GM12878 (cell line): ENCODE measurements around the gene RIMBP2. TPM values are rescaled to one million over a fixed set of nuclear protein-coding genes. Genes with fewer than 3 reads are reported as not detected.

ENCODE experiments used
- ATAC-seq: fragments of 200-7000 bp; cut with Tn5 transposase; 3 replicates; pipeline ENCODE4 v1.9.1; 2020; ENCODE audit warnings: mild to moderate bottlenecking, moderate library complexity
- BruUV-seq: library from RNA; stranded (reverse); fragments of 400-500 nt; replicated peaks from 2 replicates; lab custom pipeline; 2021; lab: Mats Ljungman, UMichigan
- CTCF ChIA-PET: fragments of 300-600 bp; sonication (Branson Sonifier 250); formaldehyde crosslinking; extraction: SDS; loops from one replicate; lab custom pipeline; 2021; ENCODE audit warnings: inconsistent platforms; lab: Yijun Ruan, JAX
- POLR2A ChIA-PET: fragments of 350-600 bp; formaldehyde crosslinking; extraction: SDS; loops from one replicate; lab custom pipeline; 2021; ENCODE audit warnings: inconsistent platforms; lab: Charles Lee
- RAD21 ChIA-PET: fragments of 300-600 bp; sonication (Branson Sonifier 250); formaldehyde crosslinking; loops from one replicate; lab custom pipeline; 2023; ENCODE audit warnings: antibody characterized with exemption; ENCODE audit not compliant: unreplicated experiment; lab: Charles Lee
- SMC1A ChIA-PET: fragments of 300-600 bp; sonication (Branson Sonifier 250); formaldehyde crosslinking; loops from one replicate; lab custom pipeline; 2023; ENCODE audit not compliant: unreplicated experiment, uncharacterized antibody; lab: Charles Lee
- DNase-seq: peaks from one replicate; pipeline ENCODE4 v3.0.0-alpha.2; 2011; ENCODE audit warnings: low read depth, low spot score
- FAIRE-seq: peaks from 3 replicates; lab custom pipeline; 2011; peaks lifted over from hg19 to GRCh38; lab: Jason Lieb, UNC
- H2AFZ ChIP-seq: 2 replicates; pipeline ENCODE4 v1.6.0; 2011; ENCODE audit warnings: low read depth, low read length, control low read depth; ENCODE audit not compliant: control insufficient read depth
- H3K27ac ChIP-seq: 2 replicates; pipeline ENCODE4 v1.5.1; 2011; ENCODE audit warnings: control low read depth; ENCODE audit not compliant: control insufficient read depth, insufficient read depth
- H3K27me3 ChIP-seq, 2 experiments: replicated peaks in 1 of 2; 2 replicates each; pipeline versions ENCODE4 v1.6.0 to v1.6.1; 2011; ENCODE audit warnings: low read length in 1 of 2; ENCODE audit not compliant: control insufficient read depth in 2 of 2, insufficient read depth in 2 of 2
- H3K36me3 ChIP-seq, 2 experiments: 2 replicates each; pipeline ENCODE4 v1.5.1; 2011; ENCODE audit warnings: low read length in 1 of 2; ENCODE audit not compliant: control insufficient read depth in 2 of 2, insufficient read depth in 2 of 2
- H3K4me1 ChIP-seq: 2 replicates; pipeline ENCODE4 v1.6.1; 2011; ENCODE audit warnings: mild to moderate bottlenecking, low read length, moderate library complexity, mixed read lengths; ENCODE audit not compliant: control insufficient read depth, insufficient read depth
- H3K4me2 ChIP-seq: 2 replicates; pipeline ENCODE4 v1.6.0; 2011; ENCODE audit warnings: control low read depth; ENCODE audit not compliant: control insufficient read depth, insufficient read depth
- H3K4me3 ChIP-seq: fragments of 200-600 bp; sonication (generic); 2 replicates; pipeline ENCODE4 v1.5.1; 2016
- H3K79me2 ChIP-seq: 2 replicates; pipeline ENCODE4 v1.6.0; 2011; ENCODE audit warnings: low read length; ENCODE audit not compliant: control insufficient read depth, insufficient read depth
- H3K9ac ChIP-seq: 2 replicates; pipeline ENCODE4 v1.8.0; 2011; ENCODE audit warnings: low read length, control low read depth, mixed read lengths; ENCODE audit not compliant: control insufficient read depth, insufficient read depth
- H3K9me3 ChIP-seq: replicated peaks from 3 replicates; pipeline ENCODE4 v1.5.1; 2011; ENCODE audit warnings: mild to moderate bottlenecking, low read length; ENCODE audit not compliant: control insufficient read depth, insufficient read depth
- H4K20me1 ChIP-seq: 2 replicates; pipeline ENCODE4 v1.6.0; 2011; ENCODE audit not compliant: control insufficient read depth, insufficient read depth
- CREB1 ChIP-seq: IDR thresholded peaks from 2 replicates; pipeline ENCODE4 v1.6.1; 2012; ENCODE audit warnings: low read depth, mild to moderate bottlenecking, inconsistent platforms
- HDAC2 ChIP-seq: fragments of 200-600 bp; sonication (generic); IDR thresholded peaks from 2 replicates; pipeline ENCODE4 v1.6.1; 2017
- NBN ChIP-seq: fragments of 450-650 bp; IDR thresholded peaks from 2 replicates; pipeline ENCODE4 v1.6.1; 2016
- POLR2AphosphoS2 ChIP-seq: IDR thresholded peaks from 2 replicates; pipeline ENCODE4 v1.6.1; 2011; ENCODE audit warnings: low read depth, mild to moderate bottlenecking, low read length, improper control_type of control experiment, moderate library complexity
- POU2F2 ChIP-seq: IDR thresholded peaks from 3 replicates; pipeline ENCODE4 v1.6.1; 2011; ENCODE audit warnings: low read depth, mild to moderate bottlenecking, low read length, borderline replicate concordance
- SMARCA5 ChIP-seq: fragments of 450-650 bp; IDR thresholded peaks from 2 replicates; pipeline ENCODE4 v1.6.1; 2017; ENCODE audit warnings: mild to moderate bottlenecking
- SP1 ChIP-seq: IDR thresholded peaks from one replicate; pipeline ENCODE4 v1.6.1; 2011; ENCODE audit warnings: low read depth, low read length
- STAT3 ChIP-seq: IDR thresholded peaks from 2 replicates; pipeline ENCODE4 v1.6.1; 2011; ENCODE audit warnings: low read depth, low read length, improper control_type of control experiment
- WGBS: methylation state at CpG from one replicate; pipeline ENCODE4 v1.1.6; 2016; ENCODE audit warnings: low lambda C conversion rate; ENCODE audit not compliant: insufficient replicate concordance, insufficient coverage; ENCODE audit errors: missing lambda C conversion rate; 5-methylcytosine and 5-hydroxymethylcytosine counted together
- in situ Hi-C: fragments of 300-500 bp; cut with MboI; formaldehyde crosslinking; loops from 9 replicates; pipeline ENCODE4 v1.14.3; 2018; ENCODE audit warnings: mixed read lengths
- intact Hi-C: fragments of 100-400 bp; cut with micrococcal nuclease; formaldehyde crosslinking; loops from one replicate; pipeline ENCODE4 v1.14.2; 2022; ENCODE audit not compliant: unreplicated experiment
- polyA plus RNA-seq, 11 experiments: library from polyadenylated mRNA; depleted of rRNA in 4 of 11; unstranded in 6 of 11; stranded (reverse) in 5 of 11; fragments of >200 nt; fragmentation: Nextera tagmentation in 4 of 11; fragmentation: Illumina TruSeq in 1 of 11; extraction: Ambion mirVana in 4 of 11; extraction: Trizol in 1 of 11; gene quantifications; 1 replicate in 1 of 11; 2 replicates in 10 of 11; pipeline versions ENCODE4 v1.2.1 to v1.2.3, GENCODE V29; 2011 to 2016; ENCODE audit warnings: inconsistent platforms in 2 of 11, missing spikeins in 2 of 11, low read depth in 1 of 11
- total RNA-seq, 4 experiments: library from RNA; depleted of rRNA in 3 of 4; stranded (reverse); fragments of >200 nt in 3 of 4; fragmentation: Illumina TruSeq in 1 of 4; extraction: Trizol in 1 of 4; gene quantifications; 2 replicates each; pipeline versions ENCODE4 v1.2.1 to v1.2.3, GENCODE V29; 2013 to 2021
- TF ChIP-seq, protein P1 (sequence below): fragments of 450-650 bp; IDR thresholded peaks from 2 replicates; pipeline ENCODE4 v1.6.1; 2016; ENCODE audit warnings: mild to moderate bottlenecking
- TF ChIP-seq, protein P2 (sequence below): fragments of 150-350 bp; IDR thresholded peaks from 2 replicates; pipeline ENCODE4 v1.6.1; 2014; ENCODE audit warnings: mild to moderate bottlenecking, low read depth, low read length
- TF ChIP-seq, protein P3 (sequence below): fragments of 450-650 bp; formaldehyde crosslinking; IDR thresholded peaks from 2 replicates; pipeline ENCODE4 v1.4.0; 2022; ENCODE audit warnings: mild to moderate bottlenecking, moderate library complexity

RIMBP2 gene
- total and polyA plus RNA-seq, 10 of the 15 experiments (the other 5 are each of a cell fraction or from before 2014, with no cell fraction given), result 0.04 to 2.9 (median 0.07) TPM; not detected in 1

DNA sequence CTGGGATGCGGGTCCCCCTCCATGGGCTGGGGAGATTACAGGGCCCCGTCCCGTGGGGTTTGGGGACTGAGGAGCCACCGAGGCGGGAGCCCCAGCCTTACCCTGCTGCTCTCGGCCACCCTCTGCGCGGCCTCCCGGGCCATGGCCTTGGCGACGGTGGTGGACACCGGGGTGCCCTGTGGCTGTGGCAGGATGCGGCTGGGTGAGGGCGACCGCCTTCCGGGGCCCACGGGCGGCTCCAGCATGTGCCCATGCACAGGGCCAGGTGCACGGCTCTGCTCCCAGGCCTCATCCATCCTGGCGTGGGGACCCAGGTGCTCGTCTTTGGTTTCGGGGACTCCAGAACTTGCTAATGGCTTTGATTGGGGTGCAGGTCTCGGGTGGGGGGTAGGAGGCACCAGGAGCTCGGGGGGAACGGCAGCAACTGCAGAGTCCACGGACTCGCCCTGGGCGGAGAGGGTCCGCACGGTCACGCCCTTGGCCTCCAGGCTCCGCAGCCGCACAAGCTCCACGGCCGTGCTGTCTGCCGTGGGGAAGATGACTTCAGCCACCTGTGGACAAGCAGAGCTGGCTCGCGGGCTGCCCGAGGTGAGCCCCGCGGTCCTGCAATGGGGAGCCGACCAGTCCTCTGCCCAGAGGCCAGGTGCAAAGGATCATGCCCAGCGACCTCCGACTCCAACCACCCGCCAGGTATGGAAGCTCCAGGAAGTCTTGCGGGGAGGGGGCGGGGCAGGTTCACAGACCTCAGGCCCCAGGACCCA is 279.2 kb downstream of the RIMBP2 start:
- in situ Hi-C loops (no loop called here), intact Hi-C loops (no loop called here)
- no peak overlapping the region for H3K4me2 ChIP-seq
- SMC1A ChIA-PET, result no interaction called here
- CTCF ChIA-PET, result no interaction called here
- no peaks in the 10 kb centered on the region for H3K79me2 ChIP-seq
- no peak overlapping the region for H3K4me3 ChIP-seq
- H3K27me3 ChIP-seq, result no peaks in the 10 kb centered on the region
- no peak for DNase-seq
- no peaks in the 10 kb centered on the region for H4K20me1 ChIP-seq
- TF ChIP-seq STAT3 (no peak), POU2F2 (no peak), SP1 (no peak), SMARCA5 (no peak), CREB1 (no peak)
- TF ChIP-seq, all 136 proteins: peak for 0
- Histone ChIP-seq H3K4me1 (no peaks in the 10 kb centered on the region), H3K36me3 (no peaks in the 10 kb centered on the region; a peak in 1 of 4 replicates), H3K9me3 (no peaks in the 10 kb centered on the region; the same call in 2 of the 3 replicates), H2AFZ (no peak overlapping the region), H3K27ac (no peak overlapping the region), H3K9ac (no peak overlapping the region)
- BruUV-seq, result no TSS peak
- FAIRE-seq (no peak), ATAC-seq (no peak)
- ChIA-PET POLR2A (no interaction called here), RAD21 (no interaction called here)
- WGBS, result 72% methylated on average over 43 of the region's 47 CpGs

DNA sequence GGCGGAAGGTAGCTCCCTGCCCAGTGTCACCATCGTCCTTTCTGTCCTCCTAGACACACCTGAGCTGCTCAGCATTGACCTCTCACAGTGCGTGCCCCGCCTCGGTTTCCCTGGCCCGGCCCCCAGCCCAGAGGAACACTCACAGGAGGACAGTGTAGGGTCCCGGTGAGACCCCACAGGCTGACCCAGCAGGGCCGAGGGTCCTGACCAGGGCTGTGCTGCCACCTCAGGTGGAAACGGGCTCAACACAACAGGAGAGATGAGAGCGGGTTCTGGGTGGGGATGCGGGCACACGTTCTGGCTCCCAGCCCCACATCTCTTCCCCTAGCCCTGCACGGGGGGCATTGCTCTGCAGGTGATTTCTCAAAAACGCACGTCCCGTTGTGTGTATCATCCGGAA is 280.3 kb downstream of the RIMBP2 start:
- H3K79me2 ChIP-seq, result no peaks in the 10 kb centered on the region
- RAD21 ChIA-PET, result no interaction called here
- BruUV-seq, result no TSS peak
- no peaks in the 10 kb centered on the region; the same call in 2 of the 3 replicates for H3K9me3 ChIP-seq
- no peak for FAIRE-seq
- SMC1A ChIA-PET, result no interaction called here
- ATAC-seq, result no peak
- no peak overlapping the region for H3K9ac ChIP-seq
- no peaks in the 10 kb centered on the region; a peak in 1 of 4 replicates for H3K36me3 ChIP-seq
- POLR2A ChIA-PET, result no interaction called here
- in situ Hi-C loops, result no loop called here
- CTCF ChIA-PET, result no interaction called here
- H3K4me3 ChIP-seq, result no peak overlapping the region
- DNase-seq, result no peak
- H3K27me3 ChIP-seq, result no peaks in the 10 kb centered on the region
- intact Hi-C loops, result no loop called here
- H4K20me1 ChIP-seq, result no peaks in the 10 kb centered on the region
- H3K27ac ChIP-seq, result no peak overlapping the region
- H3K4me2 ChIP-seq, result no peak overlapping the region
- no peak overlapping the region for H2AFZ ChIP-seq
- no peaks in the 10 kb centered on the region for H3K4me1 ChIP-seq
- 48% methylated on average over 17 of the region's 17 CpGs for WGBS
- TF ChIP-seq POU2F2 (no peak), HDAC2 (no peak), NBN (no peak), POLR2AphosphoS2 (no peak)
- TF ChIP-seq, protein P1, sequence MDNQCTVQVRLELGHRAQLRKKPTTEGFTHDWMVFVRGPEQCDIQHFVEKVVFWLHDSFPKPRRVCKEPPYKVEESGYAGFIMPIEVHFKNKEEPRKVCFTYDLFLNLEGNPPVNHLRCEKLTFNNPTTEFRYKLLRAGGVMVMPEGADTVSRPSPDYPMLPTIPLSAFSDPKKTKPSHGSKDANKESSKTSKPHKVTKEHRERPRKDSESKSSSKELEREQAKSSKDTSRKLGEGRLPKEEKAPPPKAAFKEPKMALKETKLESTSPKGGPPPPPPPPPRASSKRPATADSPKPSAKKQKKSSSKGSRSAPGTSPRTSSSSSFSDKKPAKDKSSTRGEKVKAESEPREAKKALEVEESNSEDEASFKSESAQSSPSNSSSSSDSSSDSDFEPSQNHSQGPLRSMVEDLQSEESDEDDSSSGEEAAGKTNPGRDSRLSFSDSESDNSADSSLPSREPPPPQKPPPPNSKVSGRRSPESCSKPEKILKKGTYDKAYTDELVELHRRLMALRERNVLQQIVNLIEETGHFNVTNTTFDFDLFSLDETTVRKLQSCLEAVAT, result no peak
- TF ChIP-seq, protein P2, sequence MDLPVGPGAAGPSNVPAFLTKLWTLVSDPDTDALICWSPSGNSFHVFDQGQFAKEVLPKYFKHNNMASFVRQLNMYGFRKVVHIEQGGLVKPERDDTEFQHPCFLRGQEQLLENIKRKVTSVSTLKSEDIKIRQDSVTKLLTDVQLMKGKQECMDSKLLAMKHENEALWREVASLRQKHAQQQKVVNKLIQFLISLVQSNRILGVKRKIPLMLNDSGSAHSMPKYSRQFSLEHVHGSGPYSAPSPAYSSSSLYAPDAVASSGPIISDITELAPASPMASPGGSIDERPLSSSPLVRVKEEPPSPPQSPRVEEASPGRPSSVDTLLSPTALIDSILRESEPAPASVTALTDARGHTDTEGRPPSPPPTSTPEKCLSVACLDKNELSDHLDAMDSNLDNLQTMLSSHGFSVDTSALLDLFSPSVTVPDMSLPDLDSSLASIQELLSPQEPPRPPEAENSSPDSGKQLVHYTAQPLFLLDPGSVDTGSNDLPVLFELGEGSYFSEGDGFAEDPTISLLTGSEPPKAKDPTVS, result no peak
- TF ChIP-seq, protein P3, sequence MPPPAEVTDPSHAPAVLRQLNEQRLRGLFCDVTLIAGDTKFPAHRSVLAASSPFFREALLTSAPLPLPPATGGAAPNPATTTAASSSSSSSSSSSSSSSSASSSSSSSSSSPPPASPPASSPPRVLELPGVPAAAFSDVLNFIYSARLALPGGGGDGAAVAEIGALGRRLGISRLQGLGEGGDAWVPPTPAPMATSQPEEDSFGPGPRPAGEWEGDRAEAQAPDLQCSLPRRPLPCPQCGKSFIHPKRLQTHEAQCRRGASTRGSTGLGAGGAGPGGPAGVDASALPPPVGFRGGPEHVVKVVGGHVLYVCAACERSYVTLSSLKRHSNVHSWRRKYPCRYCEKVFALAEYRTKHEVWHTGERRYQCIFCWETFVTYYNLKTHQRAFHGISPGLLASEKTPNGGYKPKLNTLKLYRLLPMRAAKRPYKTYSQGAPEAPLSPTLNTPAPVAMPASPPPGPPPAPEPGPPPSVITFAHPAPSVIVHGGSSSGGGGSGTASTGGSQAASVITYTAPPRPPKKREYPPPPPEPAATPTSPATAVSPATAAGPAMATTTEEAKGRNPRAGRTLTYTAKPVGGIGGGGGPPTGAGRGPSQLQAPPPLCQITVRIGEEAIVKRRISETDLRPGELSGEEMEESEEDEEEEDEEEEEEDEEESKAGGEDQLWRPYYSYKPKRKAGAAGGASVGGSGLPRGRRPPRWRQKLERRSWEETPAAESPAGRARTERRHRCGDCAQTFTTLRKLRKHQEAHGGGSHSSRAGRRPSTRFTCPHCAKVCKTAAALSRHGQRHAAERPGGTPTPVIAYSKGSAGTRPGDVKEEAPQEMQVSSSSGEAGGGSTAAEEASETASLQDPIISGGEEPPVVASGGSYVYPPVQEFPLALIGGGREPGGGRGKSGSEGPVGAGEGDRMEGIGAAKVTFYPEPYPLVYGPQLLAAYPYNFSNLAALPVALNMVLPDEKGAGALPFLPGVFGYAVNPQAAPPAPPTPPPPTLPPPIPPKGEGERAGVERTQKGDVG (CRISPR knock-in tag), result no peak
